K562 (cell line): ENCODE data around the gene AFF3.

ENCODE experiments used
- EP300 ChIP-seq: IDR thresholded peaks from 2 replicates; pipeline ENCODE4 v1.6.1; 2012; ENCODE audit warnings: low read length, improper control_type of control experiment
- GTF2F1 ChIP-seq: IDR thresholded peaks from 2 replicates; pipeline ENCODE4 v1.6.1; 2011; ENCODE audit warnings: low read depth, low read length, improper control_type of control experiment
- JUND ChIP-seq, 2 experiments: IDR thresholded peaks; 2 replicates in 1 of 2; 3 replicates in 1 of 2; pipeline ENCODE4 v1.6.1; 2011; ENCODE audit warnings: borderline replicate concordance in 2 of 2, low read depth in 2 of 2, low read length in 2 of 2, improper control_type of control experiment in 1 of 2, missing biosample characterization in 1 of 2, missing genetic modification characterization in 1 of 2, missing genetic modification reagents in 1 of 2
- MLLT1 ChIP-seq, 2 experiments: fragments of 450-650 bp; IDR thresholded peaks; 2 replicates each; pipeline ENCODE4 v1.6.1; 2016
- NONO ChIP-seq, 2 experiments: fragments of 200-400 bp in 1 of 2; fragments of 450-650 bp in 1 of 2; formaldehyde crosslinking in 1 of 2; IDR thresholded peaks; 2 replicates each; pipeline ENCODE4 v1.6.1; 2017; ENCODE audit warnings: low read depth in 2 of 2, mild to moderate bottlenecking in 2 of 2, moderate library complexity in 2 of 2, low read length in 1 of 2
- POLR2AphosphoS2 ChIP-seq: IDR thresholded peaks from 2 replicates; pipeline ENCODE4 v1.6.1; 2012; ENCODE audit warnings: low read length, improper control_type of control experiment
- POU5F1 ChIP-seq: fragments of 150-350 bp; IDR thresholded peaks from 2 replicates; pipeline ENCODE4 v1.6.1; 2014; ENCODE audit warnings: borderline replicate concordance, low read length, low read depth, mild to moderate bottlenecking; ENCODE audit not compliant: partially characterized antibody
- SMAD3 ChIP-seq: fragments of 450-650 bp; formaldehyde crosslinking; conservative IDR thresholded peaks from 2 replicates; pipeline ENCODE4 v1.4.0; 2020; ENCODE audit warnings: mild to moderate bottlenecking
- TF ChIP-seq, protein P1 (sequence below), 2 experiments: IDR thresholded peaks; 2 replicates each; pipeline ENCODE4 v1.6.1; 2011; ENCODE audit warnings: borderline replicate concordance in 1 of 2, control low read depth in 1 of 2, low read depth in 1 of 2, low read length in 1 of 2, mild to moderate bottlenecking in 1 of 2, mixed read lengths in 1 of 2, moderate library complexity in 1 of 2; ENCODE audit not compliant: insufficient read depth in 1 of 2, insufficient read length in 1 of 2, poor library complexity in 1 of 2, severe bottlenecking in 1 of 2; ENCODE audit errors: extremely low read depth in 1 of 2
- TF ChIP-seq, protein P2 (sequence below), 3 experiments: IDR thresholded peaks in 2 of 3; conservative IDR thresholded peaks in 1 of 3; 2 replicates each; pipeline ENCODE4 v1.5.1; 2011 to 2012; ENCODE audit warnings: low read length in 3 of 3, mild to moderate bottlenecking in 3 of 3, control low read depth in 2 of 3, improper control_type of control experiment in 1 of 3, inconsistent platforms in 1 of 3, low read depth in 1 of 3, mixed read lengths in 1 of 3, moderate library complexity in 1 of 3; ENCODE audit not compliant: insufficient read depth in 2 of 3

- no peak for TF ChIP-seq POLR2AphosphoS2
- no peak for TF ChIP-seq NONO (IDR thresholded peaks at IDR 0.05; ENCODE audit: low read depth in 2 of 2, low read length in 1 of 2)
- TF ChIP-seq EP300: no peak
- no peak for TF ChIP-seq MLLT1 (IDR thresholded peaks at IDR 0.05)
- TF ChIP-seq JUND (IDR thresholded peaks at IDR 0.05; ENCODE audit: borderline replicate concordance, low read depth, low read length): no peak
- no peak for TF ChIP-seq JUND (tag; IDR thresholded peaks at IDR 0.05; ENCODE audit: borderline replicate concordance, low read depth, low read length)
- TF ChIP-seq, protein P1, sequence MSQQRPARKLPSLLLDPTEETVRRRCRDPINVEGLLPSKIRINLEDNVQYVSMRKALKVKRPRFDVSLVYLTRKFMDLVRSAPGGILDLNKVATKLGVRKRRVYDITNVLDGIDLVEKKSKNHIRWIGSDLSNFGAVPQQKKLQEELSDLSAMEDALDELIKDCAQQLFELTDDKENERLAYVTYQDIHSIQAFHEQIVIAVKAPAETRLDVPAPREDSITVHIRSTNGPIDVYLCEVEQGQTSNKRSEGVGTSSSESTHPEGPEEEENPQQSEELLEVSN (IDR thresholded peaks at IDR 0.05; ENCODE audit: borderline replicate concordance in 1 of 2, extremely low read depth in 1 of 2, insufficient read depth in 1 of 2, insufficient read length in 1 of 2, low read depth in 1 of 2, low read length in 1 of 2, poor library complexity in 1 of 2, severe bottlenecking in 1 of 2): no peak
- TF ChIP-seq SMAD3 (CRISPR knock-in tag): no peak
- no peak for TF ChIP-seq GTF2F1
- TF ChIP-seq, protein P2, sequence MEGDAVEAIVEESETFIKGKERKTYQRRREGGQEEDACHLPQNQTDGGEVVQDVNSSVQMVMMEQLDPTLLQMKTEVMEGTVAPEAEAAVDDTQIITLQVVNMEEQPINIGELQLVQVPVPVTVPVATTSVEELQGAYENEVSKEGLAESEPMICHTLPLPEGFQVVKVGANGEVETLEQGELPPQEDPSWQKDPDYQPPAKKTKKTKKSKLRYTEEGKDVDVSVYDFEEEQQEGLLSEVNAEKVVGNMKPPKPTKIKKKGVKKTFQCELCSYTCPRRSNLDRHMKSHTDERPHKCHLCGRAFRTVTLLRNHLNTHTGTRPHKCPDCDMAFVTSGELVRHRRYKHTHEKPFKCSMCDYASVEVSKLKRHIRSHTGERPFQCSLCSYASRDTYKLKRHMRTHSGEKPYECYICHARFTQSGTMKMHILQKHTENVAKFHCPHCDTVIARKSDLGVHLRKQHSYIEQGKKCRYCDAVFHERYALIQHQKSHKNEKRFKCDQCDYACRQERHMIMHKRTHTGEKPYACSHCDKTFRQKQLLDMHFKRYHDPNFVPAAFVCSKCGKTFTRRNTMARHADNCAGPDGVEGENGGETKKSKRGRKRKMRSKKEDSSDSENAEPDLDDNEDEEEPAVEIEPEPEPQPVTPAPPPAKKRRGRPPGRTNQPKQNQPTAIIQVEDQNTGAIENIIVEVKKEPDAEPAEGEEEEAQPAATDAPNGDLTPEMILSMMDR (IDR thresholded peaks at IDR 0.05 in 2 of 3, conservative IDR thresholded peaks at IDR 0.05 in 1 of 3; ENCODE audit: insufficient read depth in 2 of 3, low read depth in 1 of 3, low read length in 3 of 3): no peak
- no peak for TF ChIP-seq POU5F1
Observed at GRCh38 chr2:99942561-99943347, 199.6 kb downstream of the AFF3 start.
